Neural progenitor cell (in vitro differentiated cells): ENCODE measurements around the gene P2RX3. TPM values are rescaled to one million over a fixed set of nuclear protein-coding genes. Genes with fewer than 3 reads are reported as not detected.

Experiments
- DNase-seq: peaks from one replicate; pipeline ENCODE4 v3.0.0-alpha.2; 2016; ENCODE audit warnings: low spot score
- H2AFZ ChIP-seq: fragments of 200-600 bp; sonication (generic); replicated peaks from 2 replicates; pipeline ENCODE4 v1.6.1; 2016; ENCODE audit warnings: antibody characterized with exemption
- H3F3A ChIP-seq: fragments of 200-600 bp; sonication (generic); 2 replicates; pipeline ENCODE4 v1.6.1; 2016; ENCODE audit warnings: antibody characterized with exemption, low read depth
- H3K27ac ChIP-seq: fragments of 200-600 bp; sonication (generic); 2 replicates; pipeline ENCODE4 v1.5.1; 2016; ENCODE audit warnings: mild to moderate bottlenecking
- H3K27me3 ChIP-seq: fragments of 200-600 bp; sonication (generic); 2 replicates; pipeline ENCODE4 v1.6.1; 2016; ENCODE audit warnings: mild to moderate bottlenecking, moderate library complexity
- H3K36me3 ChIP-seq: fragments of 200-600 bp; sonication (generic); 2 replicates; pipeline ENCODE4 v1.5.1; 2016
- H3K4me1 ChIP-seq: fragments of 200-600 bp; sonication (generic); 2 replicates; pipeline ENCODE4 v1.6.1; 2016; ENCODE audit warnings: mixed run types
- H3K4me2 ChIP-seq: fragments of 200-600 bp; sonication (generic); 2 replicates; pipeline ENCODE4 v1.6.1; 2016
- H3K4me3 ChIP-seq: fragments of 200-600 bp; sonication (generic); 2 replicates; pipeline ENCODE4 v1.5.1; 2016
- H3K79me2 ChIP-seq: fragments of 200-600 bp; sonication (generic); 2 replicates; pipeline ENCODE4 v1.6.1; 2016; ENCODE audit warnings: low read depth
- H3K9ac ChIP-seq: fragments of 200-600 bp; sonication (generic); 2 replicates; pipeline ENCODE4 v1.6.1; 2016
- H3K9me3 ChIP-seq: fragments of 200-600 bp; sonication (generic); 2 replicates; pipeline ENCODE4 v1.5.1; 2016; ENCODE audit warnings: low read depth
- H4K20me1 ChIP-seq: fragments of 200-600 bp; sonication (generic); 2 replicates; pipeline ENCODE4 v1.6.1; 2016; ENCODE audit warnings: low read depth
- H3K27ac Mint-ChIP-seq: 3 replicates; pipeline ENCODE4 v1.8.0; 2021; ENCODE audit warnings: mixed read lengths
- H3K27me3 Mint-ChIP-seq: 2 replicates; pipeline ENCODE4 v1.8.0; 2022; ENCODE audit warnings: low read depth, mild to moderate bottlenecking, inconsistent platforms, moderate library complexity, mixed read lengths; ENCODE audit not compliant: insufficient read depth
- H3K36me3 Mint-ChIP-seq: 3 replicates; pipeline ENCODE4 v1.8.0; 2021; ENCODE audit warnings: mixed read lengths
- H3K4me1 Mint-ChIP-seq: 3 replicates; pipeline ENCODE4 v1.8.0; 2021; ENCODE audit warnings: mixed read lengths
- H3K4me3 Mint-ChIP-seq: 3 replicates; pipeline ENCODE4 v1.8.0; 2021; ENCODE audit warnings: mild to moderate bottlenecking, moderate library complexity, mixed read lengths
- H3K9me3 Mint-ChIP-seq: 3 replicates; pipeline ENCODE4 v1.8.0; 2020; ENCODE audit warnings: mixed read lengths
- CTCF ChIP-seq: fragments of 200-600 bp; sonication (generic); IDR thresholded peaks from 2 replicates; pipeline ENCODE4 v1.5.1; 2017; ENCODE audit warnings: antibody characterized with exemption, mild to moderate bottlenecking
- EZH2 ChIP-seq: fragments of 200-600 bp; sonication (generic); IDR thresholded peaks from 2 replicates; pipeline ENCODE4 v1.6.1; 2017; ENCODE audit warnings: antibody characterized with exemption, mild to moderate bottlenecking, moderate library complexity
- EZH2phosphoT487 ChIP-seq: fragments of 200-600 bp; sonication (generic); IDR thresholded peaks from 2 replicates; pipeline ENCODE4 v1.6.1; 2017; ENCODE audit warnings: antibody characterized with exemption
- total RNA-seq: library from RNA; depleted of rRNA; stranded (reverse); fragments of >200 nt; gene quantifications from 2 replicates; pipeline ENCODE4 v1.2.3, GENCODE V29; 2015; ENCODE audit warnings: low replicate concordance

Gene P2RX3
- total RNA-seq, 1 donor from 2014 or later: 2.4 TPM

- no peak for DNase-seq
- Histone ChIP-seq H3K9ac (no peak overlapping the region), H2AFZ (no peak overlapping the region), H3K4me3 (no peak overlapping the region), H3K4me2 (no peak overlapping the region), H3K79me2 (peaks cover 7% of the 10 kb centered on the region), H4K20me1 (peaks cover 14% of the 10 kb centered on the region), H3K36me3 (peaks cover 7% of the 10 kb centered on the region), H3K4me1 (no peaks in the 10 kb centered on the region), H3F3A (peaks cover 3% of the 10 kb centered on the region), H3K27ac (no peak overlapping the region), H3K9me3 (no peaks in the 10 kb centered on the region), H3K27me3 (no peaks in the 10 kb centered on the region)
- peaks cover 70% of the 10 kb centered on the region for H3K36me3 Mint-ChIP-seq
- no peak overlapping the region for H3K27ac Mint-ChIP-seq
- peaks cover 7% of the 10 kb centered on the region for H3K27me3 Mint-ChIP-seq
- H3K9me3 Mint-ChIP-seq: peaks cover 14% of the 10 kb centered on the region
- H3K4me3 Mint-ChIP-seq: no peak overlapping the region
- TF ChIP-seq EZH2: no peak
- no peak for TF ChIP-seq CTCF
- no peak for TF ChIP-seq EZH2phosphoT487
- no peaks in the 10 kb centered on the region for H3K4me1 Mint-ChIP-seq
Observed at GRCh38 chr11:57300785-57301184, 37.4 kb upstream of the P2RX3 start.

- DNase-seq: no peak
- H3K36me3 ChIP-seq: peaks cover 7% of the 10 kb centered on the region
- H3K27ac ChIP-seq: no peak overlapping the region
- no peaks in the 10 kb centered on the region for H3K4me1 ChIP-seq
- no peaks in the 10 kb centered on the region for H3K9me3 ChIP-seq
- H3F3A ChIP-seq: no peaks in the 10 kb centered on the region
- no peak overlapping the region for H3K4me3 ChIP-seq
- Mint-ChIP-seq H3K9me3 (peaks cover 14% of the 10 kb centered on the region), H3K4me1 (peaks cover 3% of the 10 kb centered on the region), H3K4me3 (peak overlapping the region; percentile 66), H3K27ac (no peak overlapping the region), H3K27me3 (peaks cover 7% of the 10 kb centered on the region), H3K36me3 (peaks cover 65% of the 10 kb centered on the region)
- H2AFZ ChIP-seq: no peak overlapping the region
- no peaks in the 10 kb centered on the region for H3K27me3 ChIP-seq
- no peak overlapping the region for H3K9ac ChIP-seq
- H4K20me1 ChIP-seq: peaks cover 15% of the 10 kb centered on the region
- TF ChIP-seq CTCF (no peak), EZH2phosphoT487 (no peak), EZH2 (no peak)
- H3K4me2 ChIP-seq: no peak overlapping the region
- peaks cover 15% of the 10 kb centered on the region for H3K79me2 ChIP-seq
Observed at GRCh38 chr11:57301711-57302423, 36.3 kb upstream of the P2RX3 start.

GRCh38 chr11:57302489-57302888, 35.7 kb upstream of the P2RX3 start:
- no peaks in the 10 kb centered on the region for H3F3A ChIP-seq
- no peaks in the 10 kb centered on the region for H3K4me1 ChIP-seq
- Mint-ChIP-seq H3K4me1 (peaks cover 7% of the 10 kb centered on the region), H3K4me3 (no peak overlapping the region), H3K27me3 (peaks cover 9% of the 10 kb centered on the region), H3K9me3 (peaks cover 14% of the 10 kb centered on the region), H3K36me3 (peaks cover 60% of the 10 kb centered on the region), H3K27ac (no peak overlapping the region)
- H3K9me3 ChIP-seq: no peaks in the 10 kb centered on the region
- peaks cover 7% of the 10 kb centered on the region for H3K36me3 ChIP-seq
- H2AFZ ChIP-seq: no peak overlapping the region
- H3K27me3 ChIP-seq: no peaks in the 10 kb centered on the region
- peaks cover 15% of the 10 kb centered on the region for H3K79me2 ChIP-seq
- H3K9ac ChIP-seq: no peak overlapping the region
- DNase-seq: no peak
- no peak for TF ChIP-seq EZH2
- TF ChIP-seq CTCF: no peak
- TF ChIP-seq EZH2phosphoT487: no peak
- peaks cover 20% of the 10 kb centered on the region for H4K20me1 ChIP-seq
- no peak overlapping the region for H3K4me2 ChIP-seq
- H3K4me3 ChIP-seq: no peak overlapping the region
- H3K27ac ChIP-seq: no peak overlapping the region
